Measurements from ENCODE around the gene MAP3K9.

MAP3K9 gene

DNA sequence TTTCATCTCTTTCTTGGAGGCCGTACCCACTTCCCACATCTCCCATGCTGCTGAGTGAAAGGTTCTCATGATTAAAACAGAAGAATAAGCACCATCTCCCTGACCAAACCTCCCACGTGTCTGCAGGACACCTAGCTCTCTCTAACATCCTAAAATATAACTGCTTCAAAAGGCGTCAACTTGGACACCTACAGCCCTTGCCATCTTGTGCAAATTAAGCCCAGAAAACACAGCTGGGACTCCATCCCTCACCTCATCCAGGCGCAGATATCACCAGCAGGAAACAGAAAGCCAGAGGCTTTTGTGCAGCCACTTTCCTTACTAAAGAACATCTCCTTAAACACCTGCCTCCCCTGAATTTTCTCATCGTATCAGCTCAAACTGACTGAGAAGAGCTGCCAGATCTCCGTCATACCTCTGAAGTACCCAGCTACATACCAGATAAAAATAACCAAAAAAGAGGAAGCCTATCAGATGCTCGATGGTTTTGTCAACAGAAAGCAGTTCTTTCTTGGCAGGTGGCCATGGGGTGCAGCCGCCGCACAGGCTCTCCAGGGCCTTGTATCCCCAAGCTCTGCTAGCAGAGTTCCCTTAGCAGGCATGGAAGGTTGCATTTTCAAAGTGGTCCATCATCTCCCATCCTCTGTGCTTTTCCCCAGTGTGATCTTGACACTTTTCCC lies 28.8 kb downstream of the MAP3K9 start:
- no peak for DNase-seq

DNA sequence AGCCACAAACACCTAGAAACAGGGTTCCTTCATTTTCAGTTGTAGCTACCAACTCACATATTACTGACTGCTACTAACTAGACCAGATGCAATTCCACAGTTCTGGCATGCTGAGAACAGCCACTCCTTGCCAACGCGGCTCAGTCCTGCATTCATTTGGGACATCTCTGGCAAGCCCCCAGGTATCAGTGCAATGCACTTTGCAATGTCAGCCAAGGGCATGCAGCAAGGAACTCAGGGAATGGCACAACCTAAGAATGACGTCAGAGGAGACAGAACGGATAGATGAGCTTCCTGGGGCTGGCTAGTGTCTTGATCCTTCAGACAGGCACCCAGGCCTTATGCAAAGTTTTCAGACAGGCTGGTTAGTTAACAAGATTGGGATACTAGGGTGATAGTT lies 29.6 kb downstream of the MAP3K9 start:
- no peak for DNase-seq

DNA sequence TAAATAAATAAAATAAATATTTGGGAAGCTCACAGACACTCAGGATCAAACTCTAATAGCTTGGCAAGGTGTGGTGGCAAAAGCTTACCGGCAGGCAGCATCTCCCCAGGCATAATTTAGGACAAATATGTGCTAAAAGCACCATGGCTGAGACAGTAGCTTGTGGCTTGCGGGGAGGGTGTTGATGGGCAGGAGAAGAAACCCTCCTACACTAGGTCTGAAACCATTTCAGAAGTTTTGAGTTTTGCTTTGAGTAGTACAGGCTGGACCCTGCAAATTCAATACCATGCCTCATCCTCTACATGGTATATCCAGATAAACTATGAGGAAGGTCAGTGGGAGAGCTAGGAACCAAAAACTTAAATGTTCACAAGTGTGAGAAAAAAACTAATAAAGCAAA lies 33.1 kb downstream of the MAP3K9 start:
- DNase-seq = no peak

DNA sequence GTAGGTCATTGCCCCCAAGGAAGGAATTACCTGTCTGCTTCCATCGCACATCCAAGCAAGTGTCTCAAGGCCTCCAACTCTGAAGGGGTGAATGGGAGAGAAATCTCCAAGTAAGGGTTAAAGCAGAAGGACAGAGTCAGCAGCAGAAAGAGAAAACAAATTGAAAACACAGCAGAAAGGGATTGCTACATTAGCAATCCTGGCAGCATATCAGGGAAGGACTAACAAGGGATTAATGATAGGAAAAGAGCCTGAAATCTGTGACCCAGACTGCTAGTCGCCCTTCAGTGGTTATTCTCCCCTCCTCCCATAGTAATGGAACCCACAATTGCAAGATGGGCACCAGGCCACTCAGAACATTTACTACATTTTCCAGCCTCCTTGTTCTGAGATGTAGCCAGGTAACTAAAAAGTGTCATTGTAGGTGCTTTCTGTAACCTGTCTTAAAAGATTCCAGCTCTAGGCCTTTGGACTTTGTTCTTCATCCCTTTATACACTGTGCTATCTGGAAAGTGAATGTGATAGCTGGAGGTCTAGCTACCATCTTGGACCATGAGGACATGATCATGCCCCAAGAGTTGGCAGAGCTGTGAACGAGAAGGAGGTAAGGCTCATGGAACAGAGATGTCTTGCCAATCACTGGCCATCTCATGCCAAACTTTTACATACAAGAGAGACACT lies 36.0 kb downstream of the MAP3K9 start:
- no peak for DNase-seq

DNA sequence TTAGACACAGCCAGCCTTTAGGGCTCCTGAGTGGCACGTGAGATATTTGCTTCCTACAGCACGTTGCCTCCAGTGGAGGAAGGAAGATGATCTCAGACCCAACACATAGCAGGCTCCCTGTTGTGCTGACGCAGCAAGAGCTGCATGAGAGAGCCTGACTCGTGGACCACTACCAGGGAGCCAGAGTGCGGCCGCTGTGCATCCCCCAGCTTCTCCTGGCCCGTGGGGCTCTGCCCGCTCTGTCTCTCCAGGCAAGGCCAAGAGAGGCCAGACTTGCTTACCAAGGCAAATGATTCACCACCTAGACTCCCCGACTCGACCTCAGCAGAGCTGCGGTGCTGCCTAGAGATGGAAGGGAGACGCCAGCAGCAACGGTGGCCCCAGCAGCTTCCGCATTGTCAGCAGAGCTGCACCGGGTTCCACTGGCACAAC lies 37.5 kb downstream of the MAP3K9 start:
- no peak for DNase-seq

DNA sequence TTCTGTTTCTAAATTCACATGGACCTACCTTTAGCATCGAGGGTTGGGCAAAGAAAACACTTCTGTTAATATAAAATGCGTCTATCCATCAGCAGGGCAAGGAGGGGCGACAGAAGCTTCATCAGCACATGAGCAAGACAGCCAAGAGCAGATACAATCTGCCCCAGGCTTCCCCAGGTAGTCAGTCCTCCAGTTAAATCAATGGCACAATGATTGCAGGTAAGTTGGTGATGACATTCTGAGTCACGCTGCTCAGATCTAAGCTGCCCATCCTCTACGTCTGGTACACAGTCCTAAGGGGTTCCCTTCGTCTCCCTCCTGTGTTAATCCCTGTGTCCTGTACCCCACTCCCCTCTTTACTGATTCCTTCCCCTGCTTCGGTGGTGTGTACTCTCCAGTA lies 38.8 kb downstream of the MAP3K9 start:
- no peak for DNase-seq

DNA sequence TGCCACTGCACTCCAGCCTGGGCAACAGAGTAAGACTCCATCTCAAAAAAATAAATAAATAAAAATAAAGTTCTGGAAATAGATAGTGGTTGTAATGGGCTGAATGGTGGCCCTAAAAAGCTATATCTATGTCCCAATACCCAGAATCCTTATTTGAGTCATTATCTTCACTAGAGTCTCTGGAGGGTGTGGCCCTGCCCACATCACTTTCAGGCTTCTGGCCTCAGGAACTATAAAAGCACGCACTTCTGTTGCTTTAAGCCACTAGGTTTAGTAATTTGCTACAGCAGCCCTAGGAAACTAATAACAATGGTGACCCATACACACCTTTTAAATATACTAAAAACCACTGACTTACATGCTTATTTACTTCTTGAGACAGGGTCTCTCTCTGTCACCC lies 49.9 kb downstream of the MAP3K9 start:
- no peak for DNase-seq

DNA sequence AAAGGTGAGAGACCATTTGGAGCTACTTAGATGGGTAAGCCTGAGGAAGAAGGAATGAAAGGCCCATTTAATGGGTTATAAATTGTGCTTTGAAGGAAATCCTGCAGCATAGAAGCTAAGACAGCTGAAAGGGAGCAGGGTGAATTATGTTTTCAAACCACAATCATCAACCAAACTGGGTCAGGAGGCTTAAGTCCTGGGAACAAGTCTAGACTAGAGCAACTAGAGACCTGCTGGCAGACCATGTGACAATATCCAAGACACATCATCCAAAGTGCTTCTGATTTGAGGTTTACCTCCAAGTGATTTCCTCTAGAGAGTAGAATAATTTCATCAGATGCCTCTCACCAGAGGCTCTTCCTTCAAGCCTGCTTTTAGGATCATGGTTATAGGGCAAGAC lies 53.7 kb downstream of the MAP3K9 start:
- no peak for DNase-seq

DNA sequence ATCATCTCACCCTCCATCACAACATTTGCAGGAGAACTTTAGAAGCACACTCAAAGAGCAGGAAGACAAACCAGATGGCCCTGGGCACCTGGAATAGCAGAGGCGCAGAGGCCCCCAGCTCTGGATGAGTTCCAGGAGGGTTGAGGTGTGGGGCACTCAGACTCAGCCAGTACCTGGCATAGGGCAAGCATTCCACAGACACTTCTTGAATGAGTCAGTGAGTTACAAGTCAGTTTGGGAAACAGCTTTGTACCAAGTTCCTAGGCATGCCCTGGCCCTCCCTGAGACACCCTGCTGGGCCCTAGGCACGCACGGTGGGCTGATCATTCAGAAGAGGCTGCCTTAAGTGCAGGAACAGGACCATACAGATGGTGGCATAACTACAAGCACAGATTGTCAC lies 54.3 kb downstream of the MAP3K9 start:
- no peak for DNase-seq

DNA sequence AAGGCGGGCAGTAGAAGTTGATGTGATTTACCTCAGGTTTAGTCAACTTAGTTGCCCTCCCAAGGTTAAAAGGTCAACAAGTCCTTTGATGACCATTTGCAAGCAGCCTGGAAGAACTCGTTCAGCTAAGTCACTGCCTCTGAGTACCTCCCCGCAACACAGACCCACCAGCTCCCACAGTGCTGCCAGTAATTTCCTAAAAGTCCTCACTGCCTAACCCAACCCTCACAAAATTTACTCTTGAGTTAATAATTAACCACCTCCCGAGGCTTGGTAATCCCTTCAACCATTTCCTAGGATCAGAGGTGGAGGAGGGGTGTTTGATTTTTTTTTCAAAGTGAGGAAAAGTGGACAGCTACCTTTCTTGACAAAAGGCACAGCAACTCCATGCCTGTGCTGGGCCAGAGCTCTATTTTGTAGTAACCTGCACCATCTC lies 55.8 kb downstream of the MAP3K9 start:
- no peak for DNase-seq

DNA sequence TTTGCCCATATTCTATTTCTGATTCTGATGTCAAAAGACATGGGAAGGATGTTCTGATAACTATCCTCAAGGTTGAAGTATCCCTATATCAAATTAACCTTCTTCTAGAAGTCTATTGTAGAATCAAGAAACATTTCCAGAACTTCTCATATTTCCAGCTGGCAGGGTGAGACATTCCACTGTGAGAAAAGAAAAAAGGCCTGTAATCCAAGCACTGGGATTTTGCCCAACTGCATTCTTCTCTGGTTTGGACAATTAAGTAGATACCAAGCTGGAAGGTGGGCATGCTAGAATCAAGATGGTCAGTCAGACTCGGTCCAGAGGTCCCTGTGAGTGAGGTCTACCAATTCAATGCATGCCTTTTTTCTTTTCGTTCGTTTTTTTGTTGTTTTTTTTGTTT lies 60.9 kb downstream of the MAP3K9 start:
- no peak for DNase-seq

DNA sequence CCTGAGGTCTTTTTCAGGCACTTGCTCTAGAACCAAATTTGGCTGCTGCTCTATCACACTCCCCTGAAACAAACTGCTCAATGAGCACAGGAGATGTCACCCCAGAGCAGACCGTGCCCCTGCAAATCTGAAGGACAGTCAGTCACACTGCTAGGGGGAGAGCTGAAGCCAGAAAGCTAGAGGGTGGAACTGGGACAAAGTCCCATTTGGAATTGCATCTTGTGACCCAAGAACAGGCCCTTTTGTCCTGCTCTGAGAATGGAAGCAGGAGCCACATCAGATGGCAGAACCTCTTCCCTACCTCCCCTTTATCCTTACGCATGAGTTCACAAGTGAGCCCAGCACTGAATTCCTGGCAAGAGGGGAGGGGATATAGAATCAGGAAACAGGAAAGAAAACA lies 64.7 kb downstream of the MAP3K9 start:
- no peak for DNase-seq

DNA sequence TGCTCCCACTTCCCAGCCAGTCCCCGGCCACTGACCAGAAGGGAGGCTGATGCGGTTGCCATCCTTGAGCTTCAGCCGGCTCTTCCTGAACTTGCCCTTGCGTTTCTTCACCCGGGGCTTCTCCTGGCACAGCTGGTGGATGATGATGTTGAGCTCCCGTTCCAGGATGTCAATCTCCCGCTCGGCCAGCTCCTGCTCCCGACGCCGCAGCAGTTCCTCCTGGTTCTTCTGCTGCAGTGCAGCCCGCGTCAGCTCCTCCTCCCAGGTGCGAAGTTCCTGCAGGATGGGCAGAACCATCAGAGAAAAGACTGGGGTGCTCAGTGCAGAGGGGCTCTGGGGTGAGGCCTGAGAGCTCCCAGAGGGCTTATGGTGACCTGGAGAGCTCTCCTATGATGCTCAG lies 67.0 kb downstream of the MAP3K9 start:
- DNase-seq = no peak

DNA sequence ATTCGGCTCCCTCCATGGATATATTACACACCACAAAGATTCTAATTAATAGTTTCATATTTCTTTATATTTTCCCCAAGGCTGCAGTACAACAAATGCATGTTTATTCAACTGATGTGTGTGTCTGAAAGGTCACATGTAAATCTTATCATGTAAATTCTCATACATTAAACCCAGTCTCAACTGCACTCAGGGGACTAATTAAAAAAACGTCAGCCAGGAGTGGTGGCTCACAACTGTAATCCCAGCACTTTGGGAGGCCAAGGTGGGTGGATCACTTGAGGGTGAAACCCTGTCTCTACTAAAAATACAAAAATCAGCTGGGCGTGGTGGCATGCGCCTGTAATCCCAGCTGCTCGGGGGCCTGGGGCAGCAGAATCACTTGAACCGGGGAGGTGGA lies 67.8 kb downstream of the MAP3K9 start:
- DNase-seq = no peak

DNA sequence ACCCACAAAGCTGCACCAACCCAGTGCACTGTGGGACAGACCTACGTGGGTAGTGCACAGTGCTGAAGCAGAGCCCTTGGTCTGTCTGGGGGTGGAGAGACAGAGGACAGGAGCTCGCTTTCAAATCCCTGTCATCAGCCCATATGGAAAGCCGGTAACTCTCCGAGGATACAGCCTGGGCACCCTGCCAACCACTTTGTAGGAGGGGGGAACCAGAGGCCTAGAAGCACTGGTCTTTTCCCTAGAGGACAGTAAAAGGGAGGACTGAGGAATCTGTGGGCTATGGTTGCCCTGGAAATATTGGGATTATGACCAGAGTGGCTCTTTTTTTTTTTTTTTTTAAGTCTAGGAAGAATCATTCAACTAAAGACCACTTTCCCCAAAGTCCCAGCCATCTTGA lies 74.3 kb downstream of the MAP3K9 start:
- DNase-seq = no peak

DNA sequence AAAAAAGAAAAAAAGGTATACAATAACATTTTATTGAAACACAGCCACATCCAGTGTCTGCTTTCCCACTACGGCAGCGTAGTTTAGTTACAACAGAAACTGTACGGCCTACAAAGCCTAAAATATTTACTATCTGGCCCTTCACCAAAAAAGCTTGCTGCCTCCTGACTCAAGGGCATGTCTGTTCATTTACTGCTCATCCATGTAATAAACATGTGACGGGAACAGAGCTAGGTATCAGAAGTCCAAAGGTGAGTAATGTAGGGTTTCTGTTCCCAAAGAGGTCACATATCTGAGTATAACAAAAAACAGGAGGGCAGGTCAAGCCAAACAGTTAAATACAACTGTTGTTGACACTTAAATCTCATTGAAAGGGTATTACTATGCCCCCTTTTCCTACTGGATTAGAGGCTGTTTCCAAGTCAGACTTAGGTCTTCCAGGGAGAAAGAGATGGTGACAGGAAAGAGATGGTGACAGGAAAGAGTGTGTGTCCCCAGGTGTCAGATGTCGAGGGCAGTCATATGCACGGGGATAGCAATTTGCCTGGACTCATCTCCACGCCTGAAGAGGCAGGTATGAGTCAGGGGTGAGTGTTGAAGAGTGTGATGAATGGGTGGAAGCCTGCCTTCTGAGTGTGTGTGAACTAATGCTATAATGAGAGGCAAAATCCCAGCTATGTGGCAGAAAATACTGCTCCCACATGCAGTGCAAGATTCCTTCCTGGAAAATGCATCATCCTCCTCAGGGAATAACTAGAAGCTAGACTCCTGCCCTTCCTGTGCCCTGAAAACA lies 77.7 kb downstream of the MAP3K9 start:
- no peak for DNase-seq

DNA sequence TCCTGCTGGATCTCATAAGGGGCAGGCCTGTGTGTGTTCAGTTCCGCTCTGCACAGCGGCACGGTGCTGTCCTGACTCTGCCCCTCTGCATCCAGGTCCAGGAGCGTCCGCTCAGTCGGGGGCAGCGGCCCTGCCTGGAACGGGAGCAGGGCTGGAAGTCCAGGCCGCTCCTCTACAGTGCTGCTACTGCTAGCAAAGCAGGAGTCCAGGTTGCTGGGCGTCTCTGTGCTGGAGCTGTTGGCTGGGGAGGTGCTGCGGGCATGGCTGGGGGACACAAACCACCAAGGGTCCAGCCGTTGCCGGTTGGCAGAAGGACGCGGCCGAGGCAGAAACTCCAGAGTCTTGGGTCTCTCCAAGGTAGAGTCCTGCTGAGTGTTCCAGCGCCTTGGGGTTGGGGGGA lies 78.9 kb downstream of the MAP3K9 start:
- DNase-seq = no peak

DNA sequence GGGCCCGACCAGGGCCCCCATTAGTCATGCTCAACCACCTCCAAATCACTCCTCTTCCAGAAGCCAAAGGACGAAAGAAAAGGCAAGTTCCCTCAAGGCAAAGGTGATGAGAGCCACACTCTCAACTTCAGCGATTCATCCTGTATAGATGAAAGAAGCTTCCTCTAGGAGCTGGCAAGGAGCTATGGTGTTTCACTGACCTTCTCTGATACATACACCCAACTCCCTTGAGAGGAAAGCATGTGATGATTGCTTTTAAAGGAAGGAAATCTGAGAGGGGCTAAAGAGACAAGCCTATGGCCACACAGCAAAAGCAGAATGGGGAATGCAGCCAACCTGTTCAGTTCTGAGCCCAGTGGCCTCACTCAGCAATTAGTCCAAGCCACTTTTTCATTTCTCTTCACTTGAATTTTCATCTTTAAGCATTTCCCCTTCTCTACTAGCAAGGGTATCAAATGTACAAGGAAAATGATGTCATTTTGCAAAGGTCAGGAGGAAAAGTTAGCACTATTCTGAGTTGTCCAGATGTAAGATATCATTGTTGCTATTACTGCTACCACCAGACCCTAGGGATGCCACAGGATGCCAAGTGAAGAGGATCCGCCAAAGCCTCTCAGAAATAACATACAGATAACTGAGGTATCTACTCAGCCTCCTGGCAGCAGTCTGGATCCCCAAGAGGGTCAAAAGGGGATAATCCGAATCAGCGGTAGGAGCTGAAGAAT lies 82.5 kb downstream of the MAP3K9 start:
- no peak for DNase-seq

DNA sequence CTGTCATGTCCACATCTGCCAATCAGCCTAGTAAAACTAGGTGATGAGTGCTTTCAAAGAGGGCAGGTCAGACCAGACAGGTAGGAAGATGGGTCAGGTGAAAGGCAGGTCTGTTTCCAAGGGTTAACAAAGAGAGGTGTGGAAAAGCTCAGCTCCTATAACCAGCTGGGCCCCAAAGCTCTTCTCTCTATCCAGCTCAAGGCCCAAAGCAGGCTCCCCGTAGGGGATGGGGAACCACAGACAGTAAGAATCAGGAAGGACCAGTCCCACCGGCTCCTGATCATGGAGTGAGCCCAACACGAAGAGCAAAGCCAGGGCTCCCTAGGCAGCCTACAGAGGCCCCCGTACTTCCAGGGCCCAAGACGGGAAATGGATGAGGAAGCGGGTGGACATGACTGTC lies 84.4 kb downstream of the MAP3K9 start:
- DNase-seq = no peak

DNA sequence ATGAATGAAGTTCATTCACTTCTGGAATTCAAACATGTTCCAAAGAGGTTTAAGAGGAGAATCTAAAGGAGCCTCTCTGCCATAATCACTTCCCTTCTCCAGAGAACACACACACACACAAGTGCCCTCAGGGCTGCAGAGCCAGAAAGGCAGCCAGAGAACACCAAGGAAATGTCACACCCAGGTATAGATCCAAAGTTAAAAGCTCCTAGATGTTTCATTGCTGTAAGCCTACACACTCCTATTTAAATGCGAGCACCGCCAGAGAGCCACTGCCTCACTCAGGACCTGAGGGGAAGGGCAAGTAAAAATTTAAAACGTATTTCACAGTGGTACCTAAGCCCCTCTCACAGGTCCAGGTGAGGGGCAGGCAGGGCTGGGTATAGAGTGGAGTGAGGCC lies 85.2 kb downstream of the MAP3K9 start:
- no peak for DNase-seq

DNA sequence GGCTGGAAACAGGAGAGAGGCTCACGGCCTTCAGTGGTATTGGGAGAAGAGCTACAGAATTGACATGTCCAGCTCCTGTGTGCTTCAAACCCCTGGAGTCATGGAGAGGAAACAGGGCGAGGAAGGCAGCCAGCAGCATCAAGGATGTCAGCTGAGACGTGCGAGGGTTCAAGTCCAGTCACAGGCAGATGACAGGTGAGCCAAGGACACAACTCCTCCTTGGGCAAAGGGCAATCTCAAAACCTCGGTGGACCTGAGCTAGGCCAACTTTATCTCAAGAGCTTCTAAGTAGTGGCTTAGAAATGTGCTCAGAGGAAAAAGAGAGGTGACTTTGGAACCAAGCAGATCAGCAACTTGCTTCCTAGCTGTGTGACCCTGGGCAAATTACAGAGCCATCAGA lies 86.0 kb downstream of the MAP3K9 start:
- DNase-seq = no peak

DNA sequence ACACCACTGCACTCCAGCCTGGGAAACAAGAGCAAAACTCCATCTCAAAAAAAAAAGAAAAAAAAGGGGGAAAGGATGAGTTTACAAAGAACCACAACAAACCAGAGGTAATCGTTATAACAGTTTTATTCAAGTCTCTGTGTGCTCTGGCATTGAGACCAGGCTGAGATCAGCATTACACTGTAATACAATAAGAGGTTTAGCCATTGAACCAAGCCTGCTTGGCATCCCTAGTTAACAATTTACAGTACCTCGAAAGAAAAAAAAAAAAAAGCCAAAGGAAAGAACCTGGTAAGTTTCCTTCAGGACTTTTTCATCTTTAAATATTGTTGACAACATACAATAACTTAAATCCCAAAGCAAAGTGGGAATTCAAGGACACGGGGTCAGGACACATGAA lies 86.9 kb downstream of the MAP3K9 start:
- no peak for DNase-seq

DNA sequence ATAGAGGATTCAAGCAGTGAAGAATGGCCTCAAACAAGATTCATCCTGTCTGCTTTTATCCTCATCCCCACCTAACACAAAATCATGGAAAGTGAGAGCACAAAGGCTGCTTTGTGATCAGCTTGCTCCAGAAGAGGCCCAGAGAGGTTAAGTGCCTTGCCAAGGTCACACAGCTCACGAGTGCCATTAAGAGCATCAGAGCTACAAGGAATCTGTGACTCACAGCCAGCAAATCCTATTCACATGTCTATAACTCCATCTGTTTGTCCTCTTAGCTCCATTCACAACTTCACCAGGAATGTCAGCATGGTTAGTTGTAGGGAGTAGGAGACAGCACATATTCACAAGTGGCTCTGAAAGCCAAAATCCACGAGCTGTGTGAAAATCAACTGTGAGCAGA lies 87.8 kb downstream of the MAP3K9 start:
- no peak for DNase-seq
